HepG2 (cell line): ENCODE results near the gene ZNF391. TPM values are rescaled to one million over a fixed set of nuclear protein-coding genes. Genes with fewer than 3 reads are reported as not detected.

Experiments used
- DNMT3B ChIP-seq: conservative IDR thresholded peaks from 2 replicates; pipeline ENCODE4 v1.6.1; 2016; ENCODE audit warnings: missing biosample characterization, control low read depth
- HMG20B ChIP-seq: conservative IDR thresholded peaks from 2 replicates; pipeline ENCODE4 v1.6.1; 2016; ENCODE audit warnings: missing genetic modification reagents, missing compliant biosample characterization
- KDM6A ChIP-seq: IDR thresholded peaks from 2 replicates; pipeline ENCODE4 v1.6.1; 2016; ENCODE audit warnings: low read depth
- MAF1 ChIP-seq: sonication (generic); formaldehyde crosslinking; IDR thresholded peaks from 2 replicates; pipeline ENCODE4 v1.5.0; 2020; ENCODE audit warnings: missing genetic modification reagents, borderline replicate concordance
- RCOR2 ChIP-seq: IDR thresholded peaks from 2 replicates; pipeline ENCODE4 v1.6.1; 2016; ENCODE audit warnings: missing biosample characterization, missing genetic modification reagents
- SATB2 ChIP-seq: sonication (generic); formaldehyde crosslinking; IDR thresholded peaks from 2 replicates; pipeline ENCODE4 v1.5.0; 2020; ENCODE audit warnings: missing genetic modification reagents
- TCF7 ChIP-seq: sonication (generic); IDR thresholded peaks from 2 replicates; pipeline ENCODE4 v1.6.1; 2016; ENCODE audit warnings: antibody characterized with exemption, low read depth
- TIGD3 ChIP-seq: sonication (generic); formaldehyde crosslinking; IDR thresholded peaks from 2 replicates; pipeline ENCODE4 v1.5.1; 2020; ENCODE audit warnings: mild to moderate bottlenecking, missing genetic modification reagents, borderline replicate concordance
- XBP1 ChIP-seq: sonication (generic); formaldehyde crosslinking; IDR thresholded peaks from 2 replicates; pipeline ENCODE4 v1.5.0; 2020; ENCODE audit warnings: missing genetic modification reagents
- ZKSCAN5 ChIP-seq: sonication (generic); formaldehyde crosslinking; IDR thresholded peaks from 2 replicates; pipeline ENCODE4 v1.5.1; 2020; ENCODE audit warnings: mild to moderate bottlenecking, missing genetic modification reagents
- ZMYM2 ChIP-seq: sonication (generic); formaldehyde crosslinking; IDR thresholded peaks from 2 replicates; pipeline ENCODE4 v1.8.0; 2022; ENCODE audit warnings: mild to moderate bottlenecking, missing genetic modification reagents
- ZNF124 ChIP-seq: sonication (generic); formaldehyde crosslinking; IDR thresholded peaks from 2 replicates; pipeline ENCODE4 v1.4.0; 2020; ENCODE audit warnings: missing genetic modification reagents
- ZNF749 ChIP-seq: sonication (generic); formaldehyde crosslinking; IDR thresholded peaks from 2 replicates; pipeline ENCODE4 v1.8.0; 2022; ENCODE audit warnings: mild to moderate bottlenecking, missing genetic modification reagents, moderate library complexity, borderline replicate concordance
- polyA plus RNA-seq, 8 experiments: library from polyadenylated mRNA; depleted of rRNA in 3 of 8; stranded (reverse) in 7 of 8; unstranded in 1 of 8; fragments of >200 nt; fragmentation: Illumina TruSeq in 4 of 8; extraction: Trizol in 4 of 8; gene quantifications; 2 replicates each; pipeline versions ENCODE4 v1.2.1 to v1.2.3, GENCODE V29; 2011 to 2016; ENCODE audit warnings: low read depth in 4 of 8, missing spikeins in 1 of 8, mixed read lengths in 1 of 8; ENCODE audit not compliant: insufficient read depth in 1 of 8
- total RNA-seq, 5 experiments: library from RNA; depleted of rRNA; stranded (reverse); fragments of >200 nt; fragmentation: Illumina TruSeq; extraction: Trizol; gene quantifications; 2 replicates each; pipeline ENCODE4 v1.2.3, GENCODE V29; 2016; ENCODE audit warnings: low read depth in 1 of 5
- TF ChIP-seq, protein P1 (sequence below): sonication (generic); formaldehyde crosslinking; IDR thresholded peaks from 2 replicates; pipeline ENCODE4 v1.5.1; 2020; ENCODE audit warnings: mild to moderate bottlenecking, missing genetic modification reagents, borderline replicate concordance
- TF ChIP-seq, protein P2 (sequence below): sonication (generic); formaldehyde crosslinking; IDR thresholded peaks from 2 replicates; pipeline ENCODE4 v1.5.0; 2020; ENCODE audit warnings: missing genetic modification reagents
- TF ChIP-seq, protein P3 (sequence below): sonication (generic); formaldehyde crosslinking; conservative IDR thresholded peaks from 2 replicates; pipeline ENCODE4 v1.4.0; 2020; ENCODE audit warnings: mild to moderate bottlenecking, missing genetic modification reagents, moderate library complexity
- TF ChIP-seq, protein P4 (sequence below): sonication (generic); formaldehyde crosslinking; IDR thresholded peaks from 2 replicates; pipeline ENCODE4 v1.4.0; 2020; ENCODE audit warnings: mild to moderate bottlenecking, missing genetic modification reagents

The ZNF391 gene
- total and polyA plus RNA-seq, 2 of the 13 experiments (the other 11 are each of a cell fraction or from before 2014, with no cell fraction given) = 0.78 to 1.7 TPM

DNA sequence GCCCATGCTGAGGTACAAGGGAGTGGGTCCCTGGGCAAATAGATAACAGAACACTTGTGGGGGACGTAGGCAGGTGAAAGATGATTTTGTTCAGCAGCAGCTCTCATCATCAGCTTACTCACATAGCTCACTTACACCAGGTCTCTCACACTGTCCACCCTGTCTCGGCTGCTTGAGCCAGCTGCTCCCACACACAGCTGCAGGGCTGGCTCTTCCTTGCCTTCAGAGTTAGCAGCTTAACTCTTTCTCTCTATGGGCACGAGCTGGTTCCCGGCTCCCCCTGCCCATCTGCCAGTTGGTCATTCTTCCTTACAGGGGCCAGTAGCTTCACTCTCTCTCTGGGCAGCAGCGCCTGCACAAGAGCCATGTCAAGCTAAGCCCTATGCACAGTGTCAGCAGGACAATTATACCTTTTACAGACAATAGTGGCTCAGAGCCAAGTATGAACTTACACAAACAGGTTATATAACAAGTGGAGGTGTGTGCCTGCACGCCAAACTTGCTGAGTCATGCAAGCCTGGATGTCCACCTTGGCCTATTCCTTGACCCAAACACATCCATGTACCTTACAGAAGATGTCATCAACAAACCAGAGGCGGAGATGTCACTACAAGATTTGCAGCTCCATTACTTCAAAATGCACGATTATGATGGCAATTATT lies 18.7 kb downstream of the ZNF391 start (continued):
- TF ChIP-seq, protein P1, sequence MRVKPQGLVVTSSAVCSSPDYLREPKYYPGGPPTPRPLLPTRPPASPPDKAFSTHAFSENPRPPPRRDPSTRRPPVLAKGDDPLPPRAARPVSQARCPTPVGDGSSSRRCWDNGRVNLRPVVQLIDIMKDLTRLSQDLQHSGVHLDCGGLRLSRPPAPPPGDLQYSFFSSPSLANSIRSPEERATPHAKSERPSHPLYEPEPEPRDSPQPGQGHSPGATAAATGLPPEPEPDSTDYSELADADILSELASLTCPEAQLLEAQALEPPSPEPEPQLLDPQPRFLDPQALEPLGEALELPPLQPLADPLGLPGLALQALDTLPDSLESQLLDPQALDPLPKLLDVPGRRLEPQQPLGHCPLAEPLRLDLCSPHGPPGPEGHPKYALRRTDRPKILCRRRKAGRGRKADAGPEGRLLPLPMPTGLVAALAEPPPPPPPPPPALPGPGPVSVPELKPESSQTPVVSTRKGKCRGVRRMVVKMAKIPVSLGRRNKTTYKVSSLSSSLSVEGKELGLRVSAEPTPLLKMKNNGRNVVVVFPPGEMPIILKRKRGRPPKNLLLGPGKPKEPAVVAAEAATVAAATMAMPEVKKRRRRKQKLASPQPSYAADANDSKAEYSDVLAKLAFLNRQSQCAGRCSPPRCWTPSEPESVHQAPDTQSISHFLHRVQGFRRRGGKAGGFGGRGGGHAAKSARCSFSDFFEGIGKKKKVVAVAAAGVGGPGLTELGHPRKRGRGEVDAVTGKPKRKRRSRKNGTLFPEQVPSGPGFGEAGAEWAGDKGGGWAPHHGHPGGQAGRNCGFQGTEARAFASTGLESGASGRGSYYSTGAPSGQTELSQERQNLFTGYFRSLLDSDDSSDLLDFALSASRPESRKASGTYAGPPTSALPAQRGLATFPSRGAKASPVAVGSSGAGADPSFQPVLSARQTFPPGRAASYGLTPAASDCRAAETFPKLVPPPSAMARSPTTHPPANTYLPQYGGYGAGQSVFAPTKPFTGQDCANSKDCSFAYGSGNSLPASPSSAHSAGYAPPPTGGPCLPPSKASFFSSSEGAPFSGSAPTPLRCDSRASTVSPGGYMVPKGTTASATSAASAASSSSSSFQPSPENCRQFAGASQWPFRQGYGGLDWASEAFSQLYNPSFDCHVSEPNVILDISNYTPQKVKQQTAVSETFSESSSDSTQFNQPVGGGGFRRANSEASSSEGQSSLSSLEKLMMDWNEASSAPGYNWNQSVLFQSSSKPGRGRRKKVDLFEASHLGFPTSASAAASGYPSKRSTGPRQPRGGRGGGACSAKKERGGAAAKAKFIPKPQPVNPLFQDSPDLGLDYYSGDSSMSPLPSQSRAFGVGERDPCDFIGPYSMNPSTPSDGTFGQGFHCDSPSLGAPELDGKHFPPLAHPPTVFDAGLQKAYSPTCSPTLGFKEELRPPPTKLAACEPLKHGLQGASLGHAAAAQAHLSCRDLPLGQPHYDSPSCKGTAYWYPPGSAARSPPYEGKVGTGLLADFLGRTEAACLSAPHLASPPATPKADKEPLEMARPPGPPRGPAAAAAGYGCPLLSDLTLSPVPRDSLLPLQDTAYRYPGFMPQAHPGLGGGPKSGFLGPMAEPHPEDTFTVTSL (CRISPR knock-in tag) = no peak
- TF ChIP-seq SATB2 (CRISPR knock-in tag) = no peak
- no peak for TF ChIP-seq TIGD3 (CRISPR knock-in tag)
- no peak for TF ChIP-seq XBP1
- TF ChIP-seq HMG20B (CRISPR knock-in tag) = no peak
- TF ChIP-seq TCF7 = no peak
- no peak for TF ChIP-seq ZNF124
- TF ChIP-seq, protein P2, sequence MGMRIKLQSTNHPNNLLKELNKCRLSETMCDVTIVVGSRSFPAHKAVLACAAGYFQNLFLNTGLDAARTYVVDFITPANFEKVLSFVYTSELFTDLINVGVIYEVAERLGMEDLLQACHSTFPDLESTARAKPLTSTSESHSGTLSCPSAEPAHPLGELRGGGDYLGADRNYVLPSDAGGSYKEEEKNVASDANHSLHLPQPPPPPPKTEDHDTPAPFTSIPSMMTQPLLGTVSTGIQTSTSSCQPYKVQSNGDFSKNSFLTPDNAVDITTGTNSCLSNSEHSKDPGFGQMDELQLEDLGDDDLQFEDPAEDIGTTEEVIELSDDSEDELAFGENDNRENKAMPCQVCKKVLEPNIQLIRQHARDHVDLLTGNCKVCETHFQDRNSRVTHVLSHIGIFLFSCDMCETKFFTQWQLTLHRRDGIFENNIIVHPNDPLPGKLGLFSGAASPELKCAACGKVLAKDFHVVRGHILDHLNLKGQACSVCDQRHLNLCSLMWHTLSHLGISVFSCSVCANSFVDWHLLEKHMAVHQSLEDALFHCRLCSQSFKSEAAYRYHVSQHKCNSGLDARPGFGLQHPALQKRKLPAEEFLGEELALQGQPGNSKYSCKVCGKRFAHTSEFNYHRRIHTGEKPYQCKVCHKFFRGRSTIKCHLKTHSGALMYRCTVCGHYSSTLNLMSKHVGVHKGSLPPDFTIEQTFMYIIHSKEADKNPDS (CRISPR knock-in tag) = no peak
- TF ChIP-seq DNMT3B = no peak
- TF ChIP-seq ZKSCAN5 = no peak
- TF ChIP-seq, protein P3, sequence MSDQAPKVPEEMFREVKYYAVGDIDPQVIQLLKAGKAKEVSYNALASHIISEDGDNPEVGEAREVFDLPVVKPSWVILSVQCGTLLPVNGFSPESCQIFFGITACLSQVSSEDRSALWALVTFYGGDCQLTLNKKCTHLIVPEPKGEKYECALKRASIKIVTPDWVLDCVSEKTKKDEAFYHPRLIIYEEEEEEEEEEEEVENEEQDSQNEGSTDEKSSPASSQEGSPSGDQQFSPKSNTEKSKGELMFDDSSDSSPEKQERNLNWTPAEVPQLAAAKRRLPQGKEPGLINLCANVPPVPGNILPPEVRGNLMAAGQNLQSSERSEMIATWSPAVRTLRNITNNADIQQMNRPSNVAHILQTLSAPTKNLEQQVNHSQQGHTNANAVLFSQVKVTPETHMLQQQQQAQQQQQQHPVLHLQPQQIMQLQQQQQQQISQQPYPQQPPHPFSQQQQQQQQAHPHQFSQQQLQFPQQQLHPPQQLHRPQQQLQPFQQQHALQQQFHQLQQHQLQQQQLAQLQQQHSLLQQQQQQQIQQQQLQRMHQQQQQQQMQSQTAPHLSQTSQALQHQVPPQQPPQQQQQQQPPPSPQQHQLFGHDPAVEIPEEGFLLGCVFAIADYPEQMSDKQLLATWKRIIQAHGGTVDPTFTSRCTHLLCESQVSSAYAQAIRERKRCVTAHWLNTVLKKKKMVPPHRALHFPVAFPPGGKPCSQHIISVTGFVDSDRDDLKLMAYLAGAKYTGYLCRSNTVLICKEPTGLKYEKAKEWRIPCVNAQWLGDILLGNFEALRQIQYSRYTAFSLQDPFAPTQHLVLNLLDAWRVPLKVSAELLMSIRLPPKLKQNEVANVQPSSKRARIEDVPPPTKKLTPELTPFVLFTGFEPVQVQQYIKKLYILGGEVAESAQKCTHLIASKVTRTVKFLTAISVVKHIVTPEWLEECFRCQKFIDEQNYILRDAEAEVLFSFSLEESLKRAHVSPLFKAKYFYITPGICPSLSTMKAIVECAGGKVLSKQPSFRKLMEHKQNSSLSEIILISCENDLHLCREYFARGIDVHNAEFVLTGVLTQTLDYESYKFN (CRISPR knock-in tag) = no peak
- TF ChIP-seq MAF1 (CRISPR knock-in tag) = no peak
- TF ChIP-seq RCOR2 (CRISPR knock-in tag) = no peak
- no peak for TF ChIP-seq ZNF749
- no peak for TF ChIP-seq KDM6A
- TF ChIP-seq, protein P4, sequence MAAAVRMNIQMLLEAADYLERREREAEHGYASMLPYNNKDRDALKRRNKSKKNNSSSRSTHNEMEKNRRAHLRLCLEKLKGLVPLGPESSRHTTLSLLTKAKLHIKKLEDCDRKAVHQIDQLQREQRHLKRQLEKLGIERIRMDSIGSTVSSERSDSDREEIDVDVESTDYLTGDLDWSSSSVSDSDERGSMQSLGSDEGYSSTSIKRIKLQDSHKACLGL = no peak
- no peak for TF ChIP-seq ZMYM2 (CRISPR knock-in tag)
- TF ChIP-seq, all 625 proteins: peak for 11
